ENCODE measurements around the gene PRDM15.

- TF ChIP-seq, protein P1, sequence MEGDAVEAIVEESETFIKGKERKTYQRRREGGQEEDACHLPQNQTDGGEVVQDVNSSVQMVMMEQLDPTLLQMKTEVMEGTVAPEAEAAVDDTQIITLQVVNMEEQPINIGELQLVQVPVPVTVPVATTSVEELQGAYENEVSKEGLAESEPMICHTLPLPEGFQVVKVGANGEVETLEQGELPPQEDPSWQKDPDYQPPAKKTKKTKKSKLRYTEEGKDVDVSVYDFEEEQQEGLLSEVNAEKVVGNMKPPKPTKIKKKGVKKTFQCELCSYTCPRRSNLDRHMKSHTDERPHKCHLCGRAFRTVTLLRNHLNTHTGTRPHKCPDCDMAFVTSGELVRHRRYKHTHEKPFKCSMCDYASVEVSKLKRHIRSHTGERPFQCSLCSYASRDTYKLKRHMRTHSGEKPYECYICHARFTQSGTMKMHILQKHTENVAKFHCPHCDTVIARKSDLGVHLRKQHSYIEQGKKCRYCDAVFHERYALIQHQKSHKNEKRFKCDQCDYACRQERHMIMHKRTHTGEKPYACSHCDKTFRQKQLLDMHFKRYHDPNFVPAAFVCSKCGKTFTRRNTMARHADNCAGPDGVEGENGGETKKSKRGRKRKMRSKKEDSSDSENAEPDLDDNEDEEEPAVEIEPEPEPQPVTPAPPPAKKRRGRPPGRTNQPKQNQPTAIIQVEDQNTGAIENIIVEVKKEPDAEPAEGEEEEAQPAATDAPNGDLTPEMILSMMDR (IDR thresholded peaks at IDR 0.05), result no peak
- TF ChIP-seq POLR2AphosphoS5 (IDR thresholded peaks at IDR 0.05) (no peak), POLR2A (IDR thresholded peaks at IDR 0.05) (no peak), EP300 (IDR thresholded peaks at IDR 0.05) (no peak)
These were observed 28.5 kb upstream of the PRDM15 start for GRCh38 chr21:41907496-41908258.
